Measurements from ENCODE around the gene DDX1. TPM values are rescaled to one million over a fixed set of nuclear protein-coding genes. Genes with fewer than 3 reads are reported as not detected.

DDX1 gene
- total and polyA plus RNA-seq, 2 experiments from 2014 or later: 72.6 to 101 TPM

DNA sequence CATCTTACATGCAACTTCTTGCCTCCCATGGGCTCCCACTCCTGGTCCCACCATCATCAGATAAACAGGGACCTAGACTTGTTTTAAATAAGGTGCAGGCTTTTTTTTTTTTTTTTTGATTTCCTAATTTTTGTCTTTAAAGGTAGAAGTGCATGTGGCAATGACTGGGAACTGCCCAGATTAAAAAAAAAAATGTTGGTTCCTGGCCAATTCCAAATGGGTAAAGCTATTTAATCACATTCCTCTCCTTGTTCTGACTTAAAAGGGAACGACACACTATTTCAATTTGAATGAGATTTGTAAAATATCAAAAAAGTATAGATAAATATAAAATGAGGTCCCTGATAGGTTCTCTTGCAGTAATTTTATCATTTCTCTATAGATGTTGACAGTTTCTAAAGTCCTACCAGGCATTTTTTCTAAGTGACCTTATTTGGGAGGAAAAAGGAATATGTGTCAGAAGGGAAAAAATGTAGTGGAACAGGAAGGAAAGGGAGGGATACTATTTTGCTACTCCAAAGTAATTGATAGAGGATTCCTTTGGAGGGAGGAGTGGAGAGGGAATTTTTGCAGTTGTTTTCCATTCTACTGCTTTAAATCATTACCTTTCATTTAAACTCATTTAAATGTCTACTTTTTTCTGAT, 43.3 kb downstream of the DDX1 start:
- no peaks in the 10 kb centered on the region for H4K20me1 ChIP-seq (ENCODE audit: insufficient read depth)
- peaks cover 36% of the 10 kb centered on the region for H3K36me3 ChIP-seq (ENCODE audit: low read depth)
- no peak overlapping the region for H3K9ac ChIP-seq
- no peak overlapping the region for H2AFZ ChIP-seq
- WGBS, 2 experiments (ENCODE audit: low coverage in 1 of 2, low lambda C conversion rate in 2 of 2, missing lambda C conversion rate in 2 of 2): 22 to 26% methylated on average over 1 of the region's 1 CpG
- H3F3A ChIP-seq (ENCODE audit: insufficient read depth): peaks cover 41% of the 10 kb centered on the region
- in situ Hi-C loops (cut with MboI): loop anchor here (10.0 to 25.0 kb wide), 4 partner anchors 300 to 1127 kb away; no protein-coding TSS in a partner anchor
- H3K4me3 ChIP-seq: no peak overlapping the region
- peaks cover 34% of the 10 kb centered on the region for H3K4me1 ChIP-seq (ENCODE audit: insufficient read depth)
- 0 out of 2 replicates have a peak overlapping the region, but pooled peaks have one; percentile 4 for H3K27ac ChIP-seq
- TF ChIP-seq EZH2 (IDR thresholded peaks at IDR 0.05; ENCODE audit: insufficient read depth, poor library complexity, severe bottlenecking) (no peak), EZH2phosphoT487 (IDR thresholded peaks at IDR 0.05; ENCODE audit: insufficient read depth, low read depth) (no peak)
- no peaks in the 10 kb centered on the region for H3K27me3 ChIP-seq (replicated peaks; ENCODE audit: insufficient read depth)
- no peaks in the 10 kb centered on the region for H3K79me2 ChIP-seq (ENCODE audit: insufficient read depth)
- H3K4me2 ChIP-seq (ENCODE audit: unreplicated experiment): peak overlapping the region; percentile 6
- H3K9me2 ChIP-seq (ENCODE audit: insufficient read depth): no peaks in the 10 kb centered on the region
- H3K9me3 ChIP-seq (ENCODE audit: low read depth): no peaks in the 10 kb centered on the region
- peak; percentile 50 for DNase-seq

DNA sequence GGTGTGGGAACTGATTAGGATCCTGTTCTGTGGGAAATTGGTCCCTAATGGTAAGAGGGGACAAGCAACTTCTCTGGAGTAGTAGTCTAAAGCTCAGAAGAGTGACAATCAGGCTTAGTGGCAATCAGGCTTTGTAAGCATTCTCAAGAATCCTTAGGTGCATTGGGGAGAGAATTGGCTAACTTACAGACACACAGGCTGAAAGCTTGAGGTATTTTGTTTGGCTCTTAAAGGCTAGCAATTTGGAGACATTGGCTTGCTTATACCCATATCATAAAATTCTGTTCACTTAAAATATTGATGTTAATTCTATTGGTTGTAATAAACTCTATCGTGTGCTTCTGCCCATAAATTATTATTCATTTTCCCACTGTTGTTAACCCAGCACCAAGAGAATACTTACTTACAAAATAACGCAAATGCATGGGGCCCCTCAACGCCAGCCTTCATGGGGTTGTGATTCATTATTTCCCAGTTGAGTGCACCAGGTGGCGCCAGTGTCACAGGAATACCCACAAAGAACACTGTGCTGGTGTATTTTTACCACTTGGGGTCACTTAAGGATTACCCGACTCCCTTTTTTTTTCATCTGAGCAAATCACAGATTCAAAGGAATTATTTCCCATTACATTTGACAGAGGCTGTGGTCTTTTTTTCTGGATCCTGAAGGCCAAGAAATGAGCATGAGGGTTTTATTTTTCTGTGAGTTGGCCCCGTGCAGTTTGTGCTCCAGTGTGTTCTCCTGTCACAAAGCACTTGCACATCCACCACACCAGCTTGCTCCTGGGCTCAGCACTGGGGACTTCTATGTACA, 45.5 kb downstream of the DDX1 start:
- H3K9ac ChIP-seq: no peak overlapping the region

DNA sequence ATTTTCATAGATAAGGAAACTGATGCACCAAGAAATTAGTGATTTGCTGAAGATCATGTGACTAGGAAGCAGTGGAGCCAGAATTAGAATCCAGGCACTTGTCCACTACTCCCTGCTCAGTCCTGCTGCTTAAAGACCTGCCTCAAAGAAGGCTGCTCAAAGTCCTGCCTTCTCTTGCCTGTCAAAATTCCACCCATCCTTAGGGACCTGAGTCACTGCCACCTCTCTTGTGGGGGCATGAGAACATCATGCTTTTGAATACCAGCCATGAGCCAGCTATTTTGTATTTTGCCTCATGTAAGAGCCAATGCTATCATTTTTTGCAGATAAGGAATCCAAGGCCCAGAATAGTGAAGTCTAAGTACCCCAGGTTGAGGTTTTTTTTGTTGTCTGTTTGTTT, 47.1 kb downstream of the DDX1 start:
- in situ Hi-C loops (cut with MboI): loop anchor here (10.0 to 25.0 kb wide), 4 partner anchors 296 to 1124 kb away; no protein-coding TSS in a partner anchor
- peaks cover 33% of the 10 kb centered on the region for H3F3A ChIP-seq (ENCODE audit: insufficient read depth)
- no peaks in the 10 kb centered on the region for H3K79me2 ChIP-seq (ENCODE audit: insufficient read depth)
- H3K9ac ChIP-seq: no peak overlapping the region
- no peaks in the 10 kb centered on the region for H3K9me3 ChIP-seq (ENCODE audit: low read depth)
- peak; percentile 75 for DNase-seq
- H3K27me3 ChIP-seq (replicated peaks; ENCODE audit: insufficient read depth): no peaks in the 10 kb centered on the region
- peaks cover 7% of the 10 kb centered on the region; the same call in 1 of the 2 replicates for H3K36me3 ChIP-seq (ENCODE audit: low read depth)
- TF ChIP-seq EZH2phosphoT487 (IDR thresholded peaks at IDR 0.05; ENCODE audit: insufficient read depth, low read depth) (no peak), EZH2 (IDR thresholded peaks at IDR 0.05; ENCODE audit: insufficient read depth, poor library complexity, severe bottlenecking) (no peak)
- 0 out of 2 replicates have a peak overlapping the region, but pooled peaks have one; percentile 30 for H3K27ac ChIP-seq
- H3K4me1 ChIP-seq (ENCODE audit: insufficient read depth): peaks cover 40% of the 10 kb centered on the region
- H3K9me2 ChIP-seq (ENCODE audit: insufficient read depth): no peaks in the 10 kb centered on the region
- no peak overlapping the region for H2AFZ ChIP-seq
- peak overlapping the region; percentile 4 for H3K4me2 ChIP-seq (ENCODE audit: unreplicated experiment)
- no peak overlapping the region for H3K4me3 ChIP-seq
- H4K20me1 ChIP-seq (ENCODE audit: insufficient read depth): no peaks in the 10 kb centered on the region

More for the DNA sequence above, 45.5 kb downstream of the DDX1 start:
- Histone ChIP-seq H3K4me3 (no peak overlapping the region), H3F3A (ENCODE audit: insufficient read depth) (peaks cover 41% of the 10 kb centered on the region), H3K4me1 (ENCODE audit: insufficient read depth) (peaks cover 40% of the 10 kb centered on the region), H3K4me2 (ENCODE audit: unreplicated experiment) (no peak overlapping the region), H2AFZ (no peak overlapping the region), H3K9me2 (ENCODE audit: insufficient read depth) (no peaks in the 10 kb centered on the region), H3K79me2 (ENCODE audit: insufficient read depth) (no peaks in the 10 kb centered on the region), H4K20me1 (ENCODE audit: insufficient read depth) (no peaks in the 10 kb centered on the region), H3K27me3 (replicated peaks; ENCODE audit: insufficient read depth) (no peaks in the 10 kb centered on the region), H3K36me3 (ENCODE audit: low read depth) (peaks cover 18% of the 10 kb centered on the region), H3K27ac (no peak overlapping the region), H3K9me3 (ENCODE audit: low read depth) (no peaks in the 10 kb centered on the region)
- DNase-seq: peak; percentile 79
- in situ Hi-C loops (cut with MboI): loop anchor here (10.0 to 25.0 kb wide), 4 partner anchors 298 to 1125 kb away; no protein-coding TSS in a partner anchor
- WGBS, 2 experiments (ENCODE audit: low coverage in 1 of 2, low lambda C conversion rate in 2 of 2, missing lambda C conversion rate in 2 of 2): 16 to 17% methylated on average over 6 of the region's 6 CpGs
- TF ChIP-seq EZH2 (IDR thresholded peaks at IDR 0.05; ENCODE audit: insufficient read depth, poor library complexity, severe bottlenecking) (no peak), EZH2phosphoT487 (IDR thresholded peaks at IDR 0.05; ENCODE audit: insufficient read depth, low read depth) (no peak)

DNA sequence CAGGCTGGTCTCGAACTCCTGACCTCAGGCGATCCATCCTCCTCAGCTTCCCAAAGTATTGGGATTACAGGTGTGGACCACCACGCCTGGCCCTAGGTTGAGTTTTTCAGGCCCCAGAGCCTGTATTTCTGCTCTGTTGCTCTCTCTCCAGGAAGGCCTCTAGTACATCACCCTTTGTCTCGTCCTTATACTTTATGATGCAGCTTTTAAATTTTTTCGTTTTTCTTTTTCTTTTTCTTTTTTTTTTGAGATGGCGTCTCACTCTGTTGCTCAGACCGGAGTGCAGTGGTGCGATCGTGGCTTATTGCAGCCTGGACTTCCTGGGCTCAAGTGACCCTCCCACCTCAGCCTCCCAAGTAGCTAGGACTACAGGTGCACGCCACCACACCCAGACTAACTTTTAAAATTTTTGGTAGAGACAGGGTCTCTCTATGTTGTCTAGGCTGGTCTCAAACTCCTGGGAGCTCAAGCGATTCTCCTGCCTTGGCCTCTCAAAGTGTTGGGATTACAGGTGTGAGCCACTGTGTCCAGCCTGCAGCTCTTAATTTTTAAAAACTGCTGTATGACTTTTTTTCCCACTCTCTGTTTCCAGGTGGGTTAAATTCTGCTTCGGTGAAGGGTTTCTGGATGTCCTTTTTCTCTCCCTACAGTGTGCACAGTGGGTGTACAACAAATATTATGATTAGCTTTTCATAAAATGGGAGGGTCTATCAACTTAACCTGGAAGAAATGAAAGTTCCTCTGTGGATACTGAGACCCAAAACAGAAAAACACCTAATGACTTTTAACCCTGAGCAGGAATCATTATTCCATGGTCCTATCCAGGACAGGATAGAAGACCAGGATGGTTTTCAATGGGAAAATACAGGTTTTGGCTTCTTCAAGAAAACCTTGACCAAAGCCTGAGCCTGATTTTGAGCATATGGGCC, 47.9 kb downstream of the DDX1 start:
- 73 to 77% methylated on average over 12 of the region's 12 CpGs for WGBS, 2 experiments (ENCODE audit: low coverage in 1 of 2, low lambda C conversion rate in 2 of 2, missing lambda C conversion rate in 2 of 2)
- in situ Hi-C loops (cut with MboI): loop anchor here (10.0 to 25.0 kb wide), 4 partner anchors 295 to 1123 kb away; no protein-coding TSS in a partner anchor

More for the DNA sequence above, 47.9 kb downstream of the DDX1 start:
- Histone ChIP-seq H3K36me3 (ENCODE audit: low read depth) (0 out of 2 replicates have a peak, but pooled peaks cover 5% of the 10 kb centered on the region), H3K4me2 (ENCODE audit: unreplicated experiment) (no peak overlapping the region), H3K9me2 (ENCODE audit: insufficient read depth) (no peaks in the 10 kb centered on the region), H3K4me1 (ENCODE audit: insufficient read depth) (peaks cover 34% of the 10 kb centered on the region), H3K27ac (no peak overlapping the region), H4K20me1 (ENCODE audit: insufficient read depth) (no peaks in the 10 kb centered on the region), H3K4me3 (no peak overlapping the region), H2AFZ (no peak overlapping the region), H3K79me2 (ENCODE audit: insufficient read depth) (no peaks in the 10 kb centered on the region), H3K27me3 (replicated peaks; ENCODE audit: insufficient read depth) (no peaks in the 10 kb centered on the region), H3F3A (ENCODE audit: insufficient read depth) (peaks cover 25% of the 10 kb centered on the region), H3K9me3 (ENCODE audit: low read depth) (no peaks in the 10 kb centered on the region), H3K9ac (no peak overlapping the region)
- DNase-seq: no peak
- TF ChIP-seq EZH2 (IDR thresholded peaks at IDR 0.05; ENCODE audit: insufficient read depth, poor library complexity, severe bottlenecking): no peak

All from GM23248 (cell line).